Natural killer cell treated with Interleukin-12 subunit alpha and Interleukin-12 subunit beta and Interleukin-15 and Interleukin-18, amount 100 ng/mL, for 72 hours (primary cell): ENCODE results near the gene HMGCS2. TPM values are rescaled to one million over a fixed set of nuclear protein-coding genes. Genes with fewer than 3 reads are reported as not detected.
"Not testable (repeated sequence)": the region's sequence is repeated elsewhere in the genome, so short reads cannot be mapped to it uniquely, and the experiment has no call there.

Experiments used
- ATAC-seq, 2 donors: fragments of 150-1000 bp; cut with Tn5 transposase in 1 of 2; sonication (Bioruptor Pico), chemical (Tn5 transposase) in 1 of 2; 2 replicates each; pipeline ENCODE4 v1.10.0; 2021
- DNase-seq: peaks from one replicate; pipeline ENCODE4 v3.0.0; 2022; ENCODE audit warnings: low spot score
- H3K27ac Mint-ChIP-seq, 2 donors: 1 replicate in 1 of 2; 2 replicates in 1 of 2; pipeline ENCODE4 v1.8.0; 2022; ENCODE audit warnings: mixed read lengths in 2 of 2, mild to moderate bottlenecking in 1 of 2, moderate library complexity in 1 of 2
- H3K27me3 Mint-ChIP-seq, 2 donors: 1 replicate in 1 of 2; 2 replicates in 1 of 2; pipeline ENCODE4 v1.8.0; 2022; ENCODE audit warnings: mixed read lengths in 2 of 2
- H3K36me3 Mint-ChIP-seq: one replicate; pipeline ENCODE4 v1.8.0; 2022; ENCODE audit warnings: mixed read lengths
- H3K4me1 Mint-ChIP-seq, 2 donors: 1 replicate in 1 of 2; 2 replicates in 1 of 2; pipeline ENCODE4 v1.8.0; 2022; ENCODE audit warnings: low read depth in 2 of 2, mixed read lengths in 2 of 2, mild to moderate bottlenecking in 1 of 2
- H3K4me3 Mint-ChIP-seq: one replicate; pipeline ENCODE4 v1.8.0; 2022; ENCODE audit warnings: mixed read lengths
- H3K9me3 Mint-ChIP-seq: 2 replicates; pipeline ENCODE4 v1.8.0; 2022; ENCODE audit warnings: mixed read lengths
- total RNA-seq, 2 donors: library from RNA; stranded (reverse); gene quantifications; one replicate each; pipeline ENCODE4 v1.2.3, GENCODE V29; 2022

HMGCS2 gene
- total RNA-seq, 2 donors from 2014 or later = not detected

DNA sequence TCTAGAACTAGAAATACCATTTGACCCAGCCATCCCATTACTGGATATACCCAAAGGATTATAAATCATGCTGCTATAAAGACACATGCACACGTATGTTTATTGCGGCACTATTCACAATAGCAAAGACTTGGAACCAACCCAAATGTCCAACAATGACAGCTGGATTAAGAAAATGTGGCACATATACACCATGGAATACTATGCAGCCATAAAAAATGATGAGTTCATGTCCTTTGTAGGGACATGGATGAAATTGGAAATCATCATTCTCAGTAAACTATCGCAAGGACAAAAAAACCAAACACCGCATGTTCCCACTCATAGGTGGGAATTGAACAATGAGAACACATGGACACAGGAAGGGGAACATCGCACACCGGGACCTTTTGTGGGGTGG is 62.1 kb downstream of the HMGCS2 start:
- not testable (repeated sequence) for H3K4me1 Mint-ChIP-seq, DNase-seq, H3K27ac Mint-ChIP-seq, H3K9me3 Mint-ChIP-seq, H3K4me3 Mint-ChIP-seq, ATAC-seq
- Mint-ChIP-seq H3K36me3 (peaks cover 14% of the 10 kb centered on the region), H3K27me3 (peaks cover 12% of the 10 kb centered on the region in 2 donors)

DNA sequence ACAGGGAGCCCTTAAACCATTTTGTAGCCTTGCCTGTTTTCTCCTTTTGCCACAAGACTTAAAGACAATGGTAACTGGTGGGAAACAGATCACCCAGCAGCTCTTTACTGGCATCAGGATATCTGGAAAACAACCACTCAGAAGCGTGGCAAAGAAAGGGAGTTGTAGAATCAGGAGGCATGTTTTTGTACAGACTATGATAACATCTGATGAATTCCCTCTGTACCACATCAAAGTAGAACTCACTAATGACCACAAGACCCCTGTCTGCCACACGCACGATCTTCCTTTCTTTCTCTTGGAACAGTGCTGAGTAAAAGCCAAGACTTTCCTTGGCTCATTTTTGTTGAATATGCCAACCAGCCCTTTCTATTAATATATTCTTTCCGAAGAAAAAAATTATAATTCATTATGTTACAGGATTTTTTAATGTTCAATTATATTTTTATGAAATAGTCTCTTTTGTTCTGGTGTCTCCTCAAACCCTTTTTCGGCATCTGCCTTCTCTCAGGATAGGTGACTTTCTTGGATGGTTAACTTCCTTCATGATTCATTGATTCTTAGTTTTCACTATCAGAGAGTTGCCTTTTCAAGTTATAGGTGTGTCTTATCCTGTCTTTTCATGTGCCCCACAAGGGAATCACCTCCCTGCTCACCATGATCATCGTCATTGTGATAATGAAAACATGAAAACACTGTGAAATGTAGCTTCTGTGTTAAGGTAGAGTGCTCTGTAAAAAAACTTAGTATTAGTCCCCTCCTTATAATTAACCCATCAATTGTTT is 64.8 kb downstream of the HMGCS2 start:
- Mint-ChIP-seq H3K4me3 (no peak overlapping the region), H3K36me3 (peaks cover 19% of the 10 kb centered on the region), H3K27me3 (peaks cover 12 to 28% of the 10 kb centered on the region in 2 donors), H3K9me3 (peaks cover 5% of the 10 kb centered on the region), H3K4me1 (no peaks in the 10 kb centered on the region), H3K27ac (no peak overlapping the region)
- no peak for DNase-seq
- ATAC-seq = no peak

GRCh38 chr1:119702384-119702783 is 66.3 kb downstream of the HMGCS2 start:
- Mint-ChIP-seq H3K27ac (no peak overlapping the region), H3K9me3 (peaks cover 5% of the 10 kb centered on the region), H3K4me1 (no peaks in the 10 kb centered on the region), H3K27me3 (peaks cover 15 to 34% of the 10 kb centered on the region in 2 donors), H3K36me3 (peaks cover 19% of the 10 kb centered on the region), H3K4me3 (no peak overlapping the region)
- DNase-seq (no peak), ATAC-seq (no peak)

DNA sequence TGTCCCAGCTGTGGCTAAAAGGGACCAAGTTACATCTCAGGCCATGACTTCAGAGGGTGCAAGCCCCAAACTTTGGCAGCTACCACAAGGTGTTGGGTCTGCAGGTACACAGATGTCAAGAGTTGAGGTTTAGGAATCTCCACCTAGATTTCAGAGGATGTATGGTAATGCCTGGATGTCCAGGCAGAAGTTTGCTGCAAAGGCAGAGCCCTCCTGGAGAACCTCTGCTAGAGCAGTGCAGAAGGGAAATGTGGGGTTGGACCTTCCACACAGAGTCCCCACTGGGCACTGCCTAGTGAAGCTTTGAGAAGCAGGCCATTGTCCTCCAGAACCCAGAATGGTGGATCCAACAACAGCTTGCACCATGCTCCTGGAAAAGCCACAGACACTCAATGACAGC is 67.0 kb downstream of the HMGCS2 start:
- Mint-ChIP-seq H3K9me3 (peaks cover 5% of the 10 kb centered on the region), H3K4me3 (no peak overlapping the region), H3K36me3 (peaks cover 19% of the 10 kb centered on the region), H3K4me1 (no peaks in the 10 kb centered on the region), H3K27me3 (peaks cover 15 to 34% of the 10 kb centered on the region in 2 donors), H3K27ac (no peak overlapping the region)
- DNase-seq (no peak), ATAC-seq (no peak)

GRCh38 chr1:119700326-119700725 is 68.4 kb downstream of the HMGCS2 start:
- H3K27ac Mint-ChIP-seq = no peak overlapping the region
- no peaks in the 10 kb centered on the region for H3K4me1 Mint-ChIP-seq
- peaks cover 16 to 39% of the 10 kb centered on the region in 2 donors for H3K27me3 Mint-ChIP-seq
- ATAC-seq = no peak
- H3K36me3 Mint-ChIP-seq = peaks cover 19% of the 10 kb centered on the region
- peaks cover 5% of the 10 kb centered on the region for H3K9me3 Mint-ChIP-seq
- no peak overlapping the region for H3K4me3 Mint-ChIP-seq
- no peak for DNase-seq

Other genes starting within 250 kb of the HMGCS2 start
- gene ZNF697, start 120.6 kb downstream of the HMGCS2 start, total RNA-seq = under 1 TPM; 0.14 to 0.17 TPM
- gene PHGDH, start 57.0 kb downstream of the HMGCS2 start, total RNA-seq = 10 to 100 TPM; 37.6 to 42.1 TPM
- gene REG4, start 42.6 kb upstream of the HMGCS2 start, total RNA-seq = under 1 TPM; 0.19 to 0.73 TPM
- gene ADAM30, start 127.6 kb upstream of the HMGCS2 start, total RNA-seq = not detected